CD4-positive, alpha-beta memory T cell (primary cell): ENCODE measurements around the gene SIRT5. TPM values are rescaled to one million over a fixed set of nuclear protein-coding genes. Genes with fewer than 3 reads are reported as not detected.

Source experiments
- CTCF ChIA-PET: fragments of 350-600 bp; sonication (Branson Sonifier 250); formaldehyde crosslinking; loops from one replicate; lab custom pipeline; 2021; ENCODE audit warnings: inconsistent platforms; ENCODE audit not compliant: partially characterized antibody; lab: Charles Lee
- POLR2A ChIA-PET: fragments of 350-600 bp; sonication (Branson Sonifier 250); formaldehyde crosslinking; loops from one replicate; lab custom pipeline; 2021; ENCODE audit not compliant: partially characterized antibody; lab: Charles Lee
- DNase-seq, 5 donors: peaks; one replicate each; pipeline versions ENCODE4 v3.0.0 to v3.0.0-alpha.2; 2020 to 2022; ENCODE audit warnings: mixed read lengths in 1 of 5
- H3K27ac ChIP-seq: one replicate; pipeline ENCODE4 v1.7.0; 2013; ENCODE audit warnings: low read depth, low read length
- H3K27me3 ChIP-seq: 2 replicates; pipeline ENCODE4 v1.7.0; 2013; ENCODE audit warnings: mild to moderate bottlenecking, low read length, moderate library complexity; ENCODE audit not compliant: insufficient read depth
- H3K36me3 ChIP-seq: 2 replicates; pipeline ENCODE4 v1.7.0; 2013; ENCODE audit warnings: mild to moderate bottlenecking, low read length, moderate library complexity; ENCODE audit not compliant: insufficient read depth
- H3K4me1 ChIP-seq: 2 replicates; pipeline ENCODE4 v1.7.0; 2013; ENCODE audit warnings: mild to moderate bottlenecking, low read length, moderate library complexity; ENCODE audit not compliant: insufficient read depth
- H3K4me3 ChIP-seq, 2 donors: one replicate each; pipeline ENCODE4 v1.7.0; 2013; ENCODE audit warnings: low read length in 2 of 2, mild to moderate bottlenecking in 1 of 2
- H3K9me3 ChIP-seq, 2 donors: one replicate each; pipeline ENCODE4 v1.7.0; 2013; ENCODE audit warnings: low read length in 2 of 2, control low read depth in 1 of 2; ENCODE audit not compliant: control insufficient read depth in 1 of 2
- H3K27ac Mint-ChIP-seq, 7 donors: one replicate each; pipeline ENCODE4 v1.8.0; 2020 to 2021; ENCODE audit warnings: mixed read lengths in 7 of 7, mild to moderate bottlenecking in 6 of 7, inconsistent platforms in 3 of 7, moderate library complexity in 3 of 7
- H3K27me3 Mint-ChIP-seq, 2 donors: one replicate each; pipeline ENCODE4 v1.8.0; 2020 to 2021; ENCODE audit warnings: mixed read lengths in 2 of 2
- H3K36me3 Mint-ChIP-seq, 2 donors: one replicate each; pipeline ENCODE4 v1.8.0; 2020 to 2021; ENCODE audit warnings: mixed read lengths in 2 of 2, inconsistent platforms in 1 of 2, mild to moderate bottlenecking in 1 of 2
- H3K4me1 Mint-ChIP-seq, 4 donors: one replicate each; pipeline ENCODE4 v1.8.0; 2020 to 2021; ENCODE audit warnings: mixed read lengths in 4 of 4, mild to moderate bottlenecking in 1 of 4
- H3K4me3 Mint-ChIP-seq, 8 donors: one replicate each; pipeline ENCODE4 v1.8.0; 2020 to 2021; ENCODE audit warnings: mixed read lengths in 8 of 8, mild to moderate bottlenecking in 7 of 8, moderate library complexity in 6 of 8, inconsistent platforms in 3 of 8
- H3K9me3 Mint-ChIP-seq, 8 donors: one replicate each; pipeline ENCODE4 v1.8.0; 2020 to 2021; ENCODE audit warnings: mixed read lengths in 8 of 8, mild to moderate bottlenecking in 5 of 8, inconsistent platforms in 3 of 8, moderate library complexity in 1 of 8
- intact Hi-C: fragments of 100-400 bp; cut with micrococcal nuclease; formaldehyde crosslinking; loops from one replicate; pipeline ENCODE4 v1.15.1; 2023
- polyA plus RNA-seq, 2 donors: library from polyadenylated mRNA; unstranded; fragments of 300-500 nt; fragmentation: Illumina TruSeq; gene quantifications; one replicate each; pipeline ENCODE4 v1.2.3, GENCODE V29; 2021
- total RNA-seq, 2 experiments: library from RNA; stranded (reverse); gene quantifications; one replicate each; pipeline ENCODE4 v1.2.3, GENCODE V29; 2021

Gene SIRT5
- total and polyA plus RNA-seq, 4 experiments from 2014 or later = 13.2 to 20.6 (median 17.9) TPM

- Mint-ChIP-seq H3K9me3 (no peaks in the 10 kb centered on the region), H3K4me1 (peaks cover 0 to 11% (median 2%) of the 10 kb centered on the region in 4 donors), H3K4me3 (no peak overlapping the region), H3K36me3 (peaks cover 37 to 69% of the 10 kb centered on the region in 2 donors), H3K27ac (peak overlapping the region in 1 of 7 donors; percentile 25), H3K27me3 (no peaks in the 10 kb centered on the region)
- H3K9me3 ChIP-seq = no peaks in the 10 kb centered on the region
- intact Hi-C loops = no loop called here
- POLR2A ChIA-PET = no interaction called here
- peaks cover 18% of the 10 kb centered on the region for H3K36me3 ChIP-seq
- H3K4me3 ChIP-seq = no peak overlapping the region
- H3K27me3 ChIP-seq = no peaks in the 10 kb centered on the region
- CTCF ChIA-PET = interaction anchor here (1.7 kb wide), 1 partner anchor 18 kb away, joined by 5 read pairs; the partner anchor contains the start of gene SIRT5
- H3K27ac ChIP-seq = no peak overlapping the region
- no peak for DNase-seq
- no peaks in the 10 kb centered on the region for H3K4me1 ChIP-seq
Observed at GRCh38 chr6:13593103-13593502, 18.7 kb downstream of the SIRT5 start.

GRCh38 chr6:13593720-13594119 lies 19.3 kb downstream of the SIRT5 start:
- no peaks in the 10 kb centered on the region for H3K27me3 Mint-ChIP-seq
- POLR2A ChIA-PET = interaction anchor here (1.5 kb wide), 1 partner anchor 19 kb away, joined by 6 read pairs; the partner anchor contains the start of gene SIRT5
- H3K36me3 ChIP-seq = peaks cover 17% of the 10 kb centered on the region

DNA sequence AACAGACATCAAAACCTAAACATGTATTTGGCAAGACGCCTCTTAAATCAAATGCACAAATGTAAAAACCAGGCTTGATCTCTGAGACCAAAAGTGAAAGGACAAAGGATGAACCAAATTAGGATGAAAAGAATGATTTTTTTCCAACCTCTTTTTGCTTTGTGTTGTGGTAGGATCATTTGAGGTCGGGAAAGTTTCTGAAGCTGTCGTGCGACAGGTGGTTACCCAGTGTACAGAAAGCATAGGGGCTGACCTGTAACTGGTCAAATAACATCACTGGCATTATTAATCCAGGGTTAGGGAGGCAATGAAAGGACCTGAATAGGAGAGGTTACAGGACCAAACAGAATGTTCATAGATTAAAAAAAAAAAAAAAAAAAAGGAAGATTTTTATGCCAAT lies 22.7 kb downstream of the SIRT5 start:
- Histone ChIP-seq H3K27me3 (no peaks in the 10 kb centered on the region), H3K27ac (no peak overlapping the region), H3K4me1 (no peaks in the 10 kb centered on the region), H3K4me3 (no peak overlapping the region), H3K36me3 (peaks cover 15% of the 10 kb centered on the region), H3K9me3 (no peaks in the 10 kb centered on the region)
- peaks cover 0 to 11% (median 2%) of the 10 kb centered on the region in 4 donors for H3K4me1 Mint-ChIP-seq
- H3K27ac Mint-ChIP-seq = peak overlapping the region in 1 of 7 donors; percentile 31
- no peak overlapping the region for H3K4me3 Mint-ChIP-seq
- H3K36me3 Mint-ChIP-seq = peaks cover 58 to 74% of the 10 kb centered on the region in 2 donors
- intact Hi-C loops = no loop called here
- DNase-seq = no peak
- no peaks in the 10 kb centered on the region for H3K27me3 Mint-ChIP-seq
- ChIA-PET CTCF (no interaction called here), POLR2A (no interaction called here)
- no peaks in the 10 kb centered on the region for H3K9me3 Mint-ChIP-seq

More at GRCh38 chr6:13593720-13594119, 19.3 kb downstream of the SIRT5 start:
- Histone ChIP-seq H3K27ac (no peak overlapping the region), H3K4me1 (no peaks in the 10 kb centered on the region), H3K27me3 (no peaks in the 10 kb centered on the region), H3K9me3 (no peaks in the 10 kb centered on the region), H3K4me3 (no peak overlapping the region)
- CTCF ChIA-PET = interaction anchor here (1.7 kb wide), 1 partner anchor 19 kb away, joined by 5 read pairs; the partner anchor contains the start of gene SIRT5
- no peak overlapping the region for H3K4me3 Mint-ChIP-seq
- H3K9me3 Mint-ChIP-seq = no peaks in the 10 kb centered on the region
- intact Hi-C loops = no loop called here
- no peak for DNase-seq
- peaks cover 0 to 11% (median 2%) of the 10 kb centered on the region in 4 donors for H3K4me1 Mint-ChIP-seq
- H3K27ac Mint-ChIP-seq = no peak overlapping the region
- peaks cover 40 to 66% of the 10 kb centered on the region in 2 donors for H3K36me3 Mint-ChIP-seq

DNA sequence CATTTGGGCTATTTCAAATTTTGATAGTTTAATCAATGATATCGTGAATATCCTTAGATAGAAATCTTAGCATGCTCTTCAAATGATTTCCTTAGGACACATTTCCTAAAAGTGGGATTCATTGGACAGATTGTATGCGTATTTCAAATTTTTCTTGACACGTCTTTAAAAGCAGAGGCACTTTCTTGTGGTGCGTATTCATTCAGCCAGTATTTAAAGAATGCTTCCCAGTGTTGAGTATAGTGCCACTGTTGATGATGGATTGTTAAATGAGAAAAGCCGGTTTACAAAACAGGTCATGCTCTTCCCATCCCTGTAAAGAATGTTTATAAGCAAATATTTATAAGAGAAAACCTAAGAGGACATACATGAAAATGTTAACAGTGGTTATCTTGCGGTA lies 25.6 kb downstream of the SIRT5 start:
- H3K9me3 Mint-ChIP-seq = no peaks in the 10 kb centered on the region
- no peaks in the 10 kb centered on the region for H3K9me3 ChIP-seq
- DNase-seq = no peak
- no peak overlapping the region for H3K27ac ChIP-seq
- H3K36me3 ChIP-seq = peaks cover 15% of the 10 kb centered on the region
- H3K4me1 Mint-ChIP-seq = peaks cover 0 to 5% (median under 1%) of the 10 kb centered on the region in 4 donors
- no peak overlapping the region for H3K27ac Mint-ChIP-seq
- no peaks in the 10 kb centered on the region for H3K27me3 Mint-ChIP-seq
- ChIA-PET CTCF (no interaction called here), POLR2A (no interaction called here)
- peaks cover 59 to 68% of the 10 kb centered on the region in 2 donors for H3K36me3 Mint-ChIP-seq
- intact Hi-C loops = no loop called here
- H3K4me3 ChIP-seq = no peak overlapping the region
- no peak overlapping the region for H3K4me3 Mint-ChIP-seq
- H3K4me1 ChIP-seq = no peaks in the 10 kb centered on the region
- no peaks in the 10 kb centered on the region for H3K27me3 ChIP-seq

DNA sequence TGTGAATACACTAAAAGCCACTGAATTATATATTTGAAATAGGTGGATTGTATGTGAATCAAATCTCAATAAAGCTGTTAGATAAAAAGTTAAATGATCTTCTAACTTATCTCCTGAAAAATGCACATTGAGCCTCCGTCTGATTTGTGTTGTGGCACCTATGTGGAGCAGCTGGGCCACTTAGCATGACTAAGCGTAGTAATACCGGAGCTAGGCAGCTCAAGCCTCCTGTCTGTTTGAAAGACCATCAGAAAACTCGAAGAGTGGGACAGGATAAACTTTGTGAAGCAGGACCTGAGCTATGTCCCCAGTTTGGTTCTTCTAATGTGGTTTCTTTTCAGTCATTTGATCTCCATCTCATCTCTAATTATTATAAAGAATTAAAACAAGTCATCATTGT lies 29.7 kb downstream of the SIRT5 start:
- Histone ChIP-seq H3K27ac (no peak overlapping the region), H3K36me3 (peaks cover 4% of the 10 kb centered on the region), H3K27me3 (no peaks in the 10 kb centered on the region), H3K4me3 (no peak overlapping the region), H3K4me1 (no peaks in the 10 kb centered on the region), H3K9me3 (no peaks in the 10 kb centered on the region)
- CTCF ChIA-PET = interaction anchor here (0.8 kb wide), 1 partner anchor 11 kb away, joined by 3 read pairs; the partner anchor contains the start of gene NOL7
- POLR2A ChIA-PET = interaction anchor here (0.6 to 1.9 kb wide), 2 partner anchors 28 to 29 kb away, joined by 3 to 4 read pairs; partner anchors contain the start of gene SIRT5
- Mint-ChIP-seq H3K4me3 (no peak overlapping the region), H3K4me1 (no peaks in the 10 kb centered on the region), H3K9me3 (no peaks in the 10 kb centered on the region), H3K27me3 (no peaks in the 10 kb centered on the region), H3K27ac (peak overlapping the region in 1 of 7 donors; percentile 20), H3K36me3 (peaks cover 46 to 48% of the 10 kb centered on the region in 2 donors)
- intact Hi-C loops = no loop called here
- no peak for DNase-seq

DNA sequence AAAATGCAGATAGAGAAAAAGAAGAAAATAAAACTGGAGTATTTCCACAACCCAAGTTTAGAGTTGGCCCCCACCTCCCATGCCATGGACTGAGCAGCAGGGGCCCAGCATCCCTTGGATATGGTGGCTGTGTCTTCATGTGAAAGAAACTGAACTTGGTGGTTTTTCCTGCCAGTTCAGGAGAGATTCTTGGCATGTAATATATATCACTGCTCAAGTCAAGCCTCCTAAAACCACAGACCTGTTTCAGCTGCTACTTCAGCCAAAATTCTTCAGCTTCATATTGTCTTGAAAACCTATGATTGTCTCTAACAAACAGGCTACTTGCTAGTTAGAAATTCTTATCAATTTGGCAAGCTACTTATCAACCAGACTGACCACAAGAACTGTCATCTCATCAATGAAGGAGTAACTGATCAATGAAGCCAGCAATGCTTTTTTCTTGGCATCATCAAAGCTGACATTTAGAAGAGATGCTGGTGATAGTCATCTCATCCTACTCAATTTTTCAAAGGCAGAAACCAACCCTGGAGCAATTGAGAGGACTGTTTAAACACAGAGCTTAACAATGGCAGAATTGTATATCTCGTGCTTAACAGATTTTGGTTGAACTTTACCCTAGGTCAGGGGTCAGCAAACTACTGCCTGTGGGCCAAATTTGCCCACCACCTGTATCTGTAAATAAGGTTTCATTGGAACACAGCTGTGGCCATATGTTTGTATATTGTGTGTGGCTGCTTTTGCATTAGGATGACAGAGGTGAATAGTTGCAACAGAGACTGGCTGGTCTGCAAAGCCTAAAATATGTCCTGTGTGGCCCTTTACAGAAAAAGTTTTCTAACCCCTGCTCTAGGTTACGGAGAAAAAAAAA lies 30.4 kb downstream of the SIRT5 start:
- DNase-seq = no peak
- Mint-ChIP-seq H3K27ac (no peak overlapping the region), H3K4me3 (no peak overlapping the region), H3K36me3 (peaks cover 40 to 42% of the 10 kb centered on the region in 2 donors), H3K27me3 (no peaks in the 10 kb centered on the region), H3K4me1 (no peaks in the 10 kb centered on the region), H3K9me3 (no peaks in the 10 kb centered on the region)
- H3K27me3 ChIP-seq = no peaks in the 10 kb centered on the region
- no peaks in the 10 kb centered on the region for H3K4me1 ChIP-seq
- H3K4me3 ChIP-seq = no peak overlapping the region
- no peak overlapping the region for H3K27ac ChIP-seq
- no peaks in the 10 kb centered on the region for H3K9me3 ChIP-seq
- intact Hi-C loops = no loop called here
- peaks cover 4% of the 10 kb centered on the region for H3K36me3 ChIP-seq
- ChIA-PET CTCF (interaction anchor here (0.8 to 1.7 kb wide), 3 partner anchors 10 to 30 kb away, joined by 3 to 6 read pairs (median 4); partner anchors contain the start of genes NOL7 and SIRT5), POLR2A (interaction anchor here (1.7 to 1.9 kb wide), 2 partner anchors 10 to 30 kb away, joined by 4 to 6 read pairs; partner anchors contain the start of genes NOL7 and SIRT5)

DNA sequence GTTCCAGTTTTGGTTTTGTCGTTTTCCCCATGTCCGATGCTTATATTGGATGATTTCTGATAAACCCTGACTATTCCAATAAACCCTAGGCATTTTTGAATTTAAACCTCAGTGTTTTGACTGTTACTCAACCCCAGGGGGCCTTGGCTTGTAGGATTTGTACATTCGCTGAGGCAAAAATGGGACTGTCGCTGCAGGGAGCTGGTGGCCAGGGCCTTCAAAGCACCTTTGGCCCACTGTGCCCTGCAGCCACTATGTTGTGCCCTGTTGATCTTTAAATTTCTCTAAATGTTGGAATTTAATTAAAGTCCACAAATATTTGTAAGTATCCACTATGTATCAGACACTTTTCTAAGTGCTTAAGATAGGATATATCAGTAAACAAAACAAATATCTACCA lies 31.2 kb downstream of the SIRT5 start:
- no peaks in the 10 kb centered on the region for H3K27me3 ChIP-seq
- no peak overlapping the region for H3K27ac Mint-ChIP-seq
- intact Hi-C loops = no loop called here
- H3K27me3 Mint-ChIP-seq = no peaks in the 10 kb centered on the region
- no peaks in the 10 kb centered on the region for H3K9me3 ChIP-seq
- H3K4me3 Mint-ChIP-seq = no peak overlapping the region
- no peaks in the 10 kb centered on the region for H3K4me1 ChIP-seq
- H3K27ac ChIP-seq = no peak overlapping the region
- no peaks in the 10 kb centered on the region for H3K9me3 Mint-ChIP-seq
- ChIA-PET POLR2A (interaction anchor here (1.7 kb wide), 1 partner anchor 10 kb away, joined by 6 read pairs; the partner anchor contains the start of gene NOL7), CTCF (interaction anchor here (1.4 to 1.7 kb wide), 2 partner anchors 10 to 31 kb away, joined by 4 to 6 read pairs; partner anchors contain the start of genes NOL7 and SIRT5)
- peaks cover 35 to 39% of the 10 kb centered on the region in 2 donors for H3K36me3 Mint-ChIP-seq
- DNase-seq = no peak
- H3K4me3 ChIP-seq = no peak overlapping the region
- peaks cover 4% of the 10 kb centered on the region for H3K36me3 ChIP-seq
- H3K4me1 Mint-ChIP-seq = no peaks in the 10 kb centered on the region
